MM.1S (cell line): ENCODE measurements around the gene SLC15A2.

Experiments
- EZH2 ChIP-seq: fragments of 300-600 bp; sonication (generic); optimal IDR thresholded peaks from 2 replicates; pipeline ENCODE3; 2017; ENCODE audit warnings: low read depth, mild to moderate bottlenecking, antibody characterized with exemption, low read length, mixed read lengths
- TF ChIP-seq, protein P1 (sequence below): fragments of 300-600 bp; sonication (generic); IDR thresholded peaks from 2 replicates; pipeline ENCODE4 v1.5.1; 2016; ENCODE audit warnings: antibody characterized with exemption, low read length, mixed read lengths

DNA sequence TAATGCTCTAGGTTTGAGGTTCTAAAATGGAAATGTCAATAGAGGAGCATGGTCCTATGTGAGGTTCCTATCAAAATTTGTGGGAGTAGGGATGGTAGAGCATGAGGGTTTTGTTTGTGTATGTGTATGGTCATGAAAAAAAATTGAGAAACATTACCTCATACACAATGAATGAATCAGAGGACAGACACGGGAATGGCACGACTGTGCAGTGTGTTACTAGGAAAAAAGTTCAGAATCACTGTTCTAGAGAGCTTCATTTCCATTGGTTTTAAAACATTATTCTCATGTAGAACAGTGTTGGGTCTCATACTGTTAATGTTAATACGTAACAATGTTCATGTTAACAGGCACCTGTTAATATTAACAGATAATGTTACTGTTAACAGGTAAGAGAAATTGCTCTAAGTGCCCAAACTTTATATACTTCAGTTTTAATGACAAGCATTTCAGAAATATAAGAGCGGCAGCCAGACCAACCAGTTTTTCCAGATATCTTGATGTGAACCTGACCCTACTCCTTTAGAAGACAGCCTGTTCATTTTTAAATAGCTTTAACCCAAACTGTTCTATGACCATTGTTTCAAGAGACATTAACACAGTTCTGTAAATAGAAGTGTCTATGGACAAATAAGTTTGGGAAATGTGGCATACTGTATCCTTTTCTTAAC lies 48.0 kb downstream of the SLC15A2 start:
- TF ChIP-seq EZH2 = no peak
- TF ChIP-seq, protein P1, sequence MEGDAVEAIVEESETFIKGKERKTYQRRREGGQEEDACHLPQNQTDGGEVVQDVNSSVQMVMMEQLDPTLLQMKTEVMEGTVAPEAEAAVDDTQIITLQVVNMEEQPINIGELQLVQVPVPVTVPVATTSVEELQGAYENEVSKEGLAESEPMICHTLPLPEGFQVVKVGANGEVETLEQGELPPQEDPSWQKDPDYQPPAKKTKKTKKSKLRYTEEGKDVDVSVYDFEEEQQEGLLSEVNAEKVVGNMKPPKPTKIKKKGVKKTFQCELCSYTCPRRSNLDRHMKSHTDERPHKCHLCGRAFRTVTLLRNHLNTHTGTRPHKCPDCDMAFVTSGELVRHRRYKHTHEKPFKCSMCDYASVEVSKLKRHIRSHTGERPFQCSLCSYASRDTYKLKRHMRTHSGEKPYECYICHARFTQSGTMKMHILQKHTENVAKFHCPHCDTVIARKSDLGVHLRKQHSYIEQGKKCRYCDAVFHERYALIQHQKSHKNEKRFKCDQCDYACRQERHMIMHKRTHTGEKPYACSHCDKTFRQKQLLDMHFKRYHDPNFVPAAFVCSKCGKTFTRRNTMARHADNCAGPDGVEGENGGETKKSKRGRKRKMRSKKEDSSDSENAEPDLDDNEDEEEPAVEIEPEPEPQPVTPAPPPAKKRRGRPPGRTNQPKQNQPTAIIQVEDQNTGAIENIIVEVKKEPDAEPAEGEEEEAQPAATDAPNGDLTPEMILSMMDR = no peak
